Kidney (tissue), 14 donors: Measurements from ENCODE around the gene KCNH4. TPM values are rescaled to one million over a fixed set of nuclear protein-coding genes. Genes with fewer than 3 reads are reported as not detected.

Source experiments
- DNase-seq, 5 donors: peaks; one replicate each; pipeline ENCODE4 v3.0.0-alpha.2; 2013 to 2020
- FAIRE-seq: peaks from 2 replicates; lab custom pipeline; 2012; peaks lifted over from hg19 to GRCh38; lab: Jason Lieb, UNC
- H3K27ac ChIP-seq, 2 donors: one replicate each; pipeline ENCODE4 v1.7.0; 2013; ENCODE audit warnings: low read depth in 2 of 2, low read length in 2 of 2, inconsistent platforms in 1 of 2
- H3K27me3 ChIP-seq: one replicate; pipeline ENCODE4 v1.7.1; 2013; ENCODE audit warnings: low read length, inconsistent platforms; ENCODE audit not compliant: control insufficient read depth, insufficient read depth
- H3K36me3 ChIP-seq, 3 donors: one replicate each; pipeline versions ENCODE4 v1.7.0 to v1.7.1; 2013; ENCODE audit warnings: low read length in 3 of 3, control low read depth in 1 of 3, inconsistent platforms in 1 of 3; ENCODE audit not compliant: insufficient read depth in 3 of 3, control insufficient read depth in 2 of 3
- H3K4me1 ChIP-seq, 3 donors: one replicate each; pipeline versions ENCODE4 v1.7.0 to v1.7.1; 2013; ENCODE audit warnings: low read length in 3 of 3, inconsistent platforms in 1 of 3, low read depth in 1 of 3; ENCODE audit not compliant: control insufficient read depth in 2 of 3, insufficient read depth in 2 of 3
- H3K4me3 ChIP-seq, 3 donors: one replicate each; pipeline versions ENCODE4 v1.7.0 to v1.8.1; 2013; ENCODE audit warnings: low read length in 3 of 3, control low read depth in 1 of 3, inconsistent platforms in 1 of 3
- H3K9ac ChIP-seq, 3 donors: one replicate each; pipeline versions ENCODE4 v1.7.0 to v1.7.1; 2013; ENCODE audit warnings: low read length in 3 of 3, control low read depth in 1 of 3, inconsistent platforms in 1 of 3
- H3K9me3 ChIP-seq, 3 donors: one replicate each; pipeline versions ENCODE4 v1.7.0 to v1.7.1; 2013; ENCODE audit warnings: low read length in 3 of 3, control low read depth in 1 of 3, inconsistent platforms in 1 of 3; ENCODE audit not compliant: control insufficient read depth in 2 of 3, insufficient read depth in 1 of 3
- intact Hi-C: fragments of 100-400 bp; cut with DNase I; formaldehyde crosslinking; loops from one replicate; pipeline ENCODE4 v1.11.1; 2022
- polyA plus RNA-seq: library from polyadenylated mRNA; stranded (reverse); fragments of 350-450 nt; fragmentation: Illumina TruSeq; extraction: RNeasy Lipid Tissue Mini Kit (QIAGEN cat#74804); gene quantifications from one replicate; pipeline ENCODE4 v1.2.3, GENCODE V29; 2014; ENCODE audit warnings: low read depth, low replicate concordance; ENCODE audit not compliant: insufficient read depth
- total RNA-seq: library from RNA; stranded (reverse); fragmentation: NEBNext Ultra II Directional; extraction: Animal tissue kit (Norgen Biotek cat#: 25700); gene quantifications from one replicate; pipeline ENCODE4 v1.2.1, GENCODE V29; 2021
- TF ChIP-seq, protein P1 (sequence below): IDR thresholded peaks from 3 replicates; pipeline ENCODE4 v1.5.1; 2012; ENCODE audit warnings: mild to moderate bottlenecking, moderate library complexity, borderline replicate concordance; ENCODE audit not compliant: insufficient read depth; ENCODE audit errors: extremely low read depth
- donor health status: control.
- donor health status: control.
- donor health status: control.
- donor health status: control.
- donor health status: control.
- donor health status: DM: yes; HTN: yes; CAD: no.
- donor health status: Normal renal cell carcinoma (clear cell type).

Gene KCNH4
- total and polyA plus RNA-seq, 2 donors from 2014 or later = 0.35 TPM; not detected in 1

GRCh38 chr17:42177684-42178083 lies 3.3 kb downstream of the KCNH4 start:
- TF ChIP-seq, protein P1, sequence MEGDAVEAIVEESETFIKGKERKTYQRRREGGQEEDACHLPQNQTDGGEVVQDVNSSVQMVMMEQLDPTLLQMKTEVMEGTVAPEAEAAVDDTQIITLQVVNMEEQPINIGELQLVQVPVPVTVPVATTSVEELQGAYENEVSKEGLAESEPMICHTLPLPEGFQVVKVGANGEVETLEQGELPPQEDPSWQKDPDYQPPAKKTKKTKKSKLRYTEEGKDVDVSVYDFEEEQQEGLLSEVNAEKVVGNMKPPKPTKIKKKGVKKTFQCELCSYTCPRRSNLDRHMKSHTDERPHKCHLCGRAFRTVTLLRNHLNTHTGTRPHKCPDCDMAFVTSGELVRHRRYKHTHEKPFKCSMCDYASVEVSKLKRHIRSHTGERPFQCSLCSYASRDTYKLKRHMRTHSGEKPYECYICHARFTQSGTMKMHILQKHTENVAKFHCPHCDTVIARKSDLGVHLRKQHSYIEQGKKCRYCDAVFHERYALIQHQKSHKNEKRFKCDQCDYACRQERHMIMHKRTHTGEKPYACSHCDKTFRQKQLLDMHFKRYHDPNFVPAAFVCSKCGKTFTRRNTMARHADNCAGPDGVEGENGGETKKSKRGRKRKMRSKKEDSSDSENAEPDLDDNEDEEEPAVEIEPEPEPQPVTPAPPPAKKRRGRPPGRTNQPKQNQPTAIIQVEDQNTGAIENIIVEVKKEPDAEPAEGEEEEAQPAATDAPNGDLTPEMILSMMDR = no peak
- H3K9ac ChIP-seq = no peak overlapping the region
- no peak overlapping the region for H3K4me3 ChIP-seq
- H3K27ac ChIP-seq = no peak overlapping the region
- DNase-seq (no peak), FAIRE-seq (no peak)
- H3K9me3 ChIP-seq = no peaks in the 10 kb centered on the region
- intact Hi-C loops = no loop called here
- H3K36me3 ChIP-seq = no peaks in the 10 kb centered on the region
- H3K27me3 ChIP-seq = peaks cover 13% of the 10 kb centered on the region
- peaks cover 0 to 12% (median 0%) of the 10 kb centered on the region in 3 donors for H3K4me1 ChIP-seq

DNA sequence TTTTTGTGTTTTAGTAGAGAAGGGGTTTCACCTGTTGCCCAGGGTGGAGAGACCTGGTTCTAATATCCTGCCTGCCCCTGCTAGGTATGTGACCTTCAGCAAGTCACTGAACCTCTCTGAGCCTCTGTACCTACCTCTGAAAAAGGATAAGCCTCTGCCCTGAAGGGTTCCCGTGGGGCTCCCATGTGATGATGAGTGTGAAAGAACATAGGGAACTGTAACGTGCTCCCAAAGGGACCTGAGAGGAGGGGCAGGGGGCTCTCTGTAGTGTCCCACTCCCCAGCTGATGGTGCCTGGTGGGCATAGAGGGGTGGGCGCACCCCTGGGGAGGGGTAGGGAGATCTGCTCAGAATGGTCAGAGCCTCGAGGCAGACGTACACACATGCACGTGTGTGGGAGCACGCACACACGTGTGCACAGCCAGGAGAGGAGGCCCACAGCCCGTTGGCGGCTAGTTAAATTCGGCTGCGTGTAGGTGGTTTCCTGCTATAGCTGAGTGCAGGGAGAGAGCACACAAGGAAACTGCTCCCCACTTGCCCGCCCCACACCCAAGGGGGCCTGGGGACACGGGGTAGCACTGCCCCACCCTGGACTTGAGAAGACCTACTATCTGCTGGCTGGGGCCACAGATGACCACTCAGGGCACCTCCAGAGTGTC lies 6.7 kb downstream of the KCNH4 start:
- no peak for FAIRE-seq
- Histone ChIP-seq H3K4me1 (no peaks in the 10 kb centered on the region), H3K36me3 (no peaks in the 10 kb centered on the region), H3K27me3 (no peaks in the 10 kb centered on the region), H3K27ac (no peak overlapping the region), H3K9ac (no peak overlapping the region), H3K4me3 (no peak overlapping the region), H3K9me3 (no peaks in the 10 kb centered on the region)
- DNase-seq = no peak
- TF ChIP-seq, protein P1 = no peak
- intact Hi-C loops = no loop called here

DNA sequence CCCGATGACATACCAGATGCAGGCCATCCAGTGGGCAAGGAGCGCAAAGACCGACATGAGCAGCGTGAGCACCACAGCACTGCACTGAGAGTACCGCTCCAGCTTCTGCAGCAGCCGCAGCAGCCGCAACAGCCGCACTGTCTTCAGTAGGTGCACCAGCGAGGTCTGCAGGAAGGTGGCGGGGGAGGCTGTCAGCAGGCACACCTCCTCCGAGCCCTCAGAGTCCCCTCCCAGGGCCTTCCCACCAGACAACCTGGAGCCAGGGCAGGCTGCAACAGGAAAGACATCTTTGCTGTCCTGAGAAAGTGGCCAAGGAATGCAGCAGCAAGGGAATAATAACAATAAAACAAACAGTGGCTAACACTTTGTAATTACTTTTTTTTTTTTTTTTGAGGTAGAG lies 9.1 kb downstream of the KCNH4 start:
- Histone ChIP-seq H3K4me3 (no peak overlapping the region), H3K27ac (no peak overlapping the region), H3K4me1 (no peaks in the 10 kb centered on the region), H3K36me3 (no peaks in the 10 kb centered on the region), H3K9me3 (no peaks in the 10 kb centered on the region), H3K9ac (no peak overlapping the region), H3K27me3 (no peaks in the 10 kb centered on the region)
- intact Hi-C loops = no loop called here
- TF ChIP-seq, protein P1 = no peak
- FAIRE-seq = no peak
- peak in 3 of 5 donors; percentile 22 to 43 (median 29) for DNase-seq
